A549 (cell line): ENCODE measurements around the gene PKHD1.
"Not testable (repeated sequence)": the region's sequence is repeated elsewhere in the genome, so short reads cannot be mapped to it uniquely, and the experiment has no call there.

Experiments
- CBX2 ChIP-seq: fragments of 200-600 bp; sonication (generic); IDR thresholded peaks from 2 replicates; pipeline ENCODE4 v1.6.1; 2016; ENCODE audit warnings: low read depth, mild to moderate bottlenecking, borderline replicate concordance
- CHD2 ChIP-seq: fragments of 150-350 bp; IDR thresholded peaks from 2 replicates; pipeline ENCODE4 v1.6.1; 2014; ENCODE audit warnings: low read length; ENCODE audit not compliant: partially characterized antibody
- JUN ChIP-seq, 2 experiments: fragments of >200 bp; sonication (Bioruptor Twin); formaldehyde crosslinking; IDR thresholded peaks; 2 replicates in 1 of 2; 3 replicates in 1 of 2; pipeline ENCODE4 v1.6.1; 2016 to 2017
- PHF8 ChIP-seq: fragments of 200-600 bp; sonication (generic); IDR thresholded peaks from 2 replicates; pipeline ENCODE4 v1.6.1; 2016; ENCODE audit warnings: low read depth, mild to moderate bottlenecking, antibody characterized with exemption, moderate library complexity, borderline replicate concordance
- POLR2A ChIP-seq: IDR thresholded peaks from 2 replicates; pipeline ENCODE4 v1.6.1; 2012; ENCODE audit warnings: mild to moderate bottlenecking, low read length
- RAD21 ChIP-seq, 2 experiments: fragments of >200 bp in 1 of 2; sonication (Bioruptor Twin) in 1 of 2; formaldehyde crosslinking in 1 of 2; IDR thresholded peaks in 1 of 2; conservative IDR thresholded peaks in 1 of 2; 2 replicates in 1 of 2; 3 replicates in 1 of 2; pipeline ENCODE4 v1.6.1; 2012 to 2018; ENCODE audit warnings: inconsistent platforms in 1 of 2
- SMC3 ChIP-seq: fragments of >200 bp; sonication (Bioruptor Twin); formaldehyde crosslinking; IDR thresholded peaks from 3 replicates; pipeline ENCODE4 v1.6.1; 2018; ENCODE audit warnings: inconsistent platforms
- TF ChIP-seq, protein P1 (sequence below): fragments of >200 bp; sonication (Bioruptor Twin); formaldehyde crosslinking; IDR thresholded peaks from 3 replicates; pipeline ENCODE4 v1.5.1; 2016
- TF ChIP-seq, protein P2 (sequence below): fragments of >200 bp; sonication (Bioruptor Twin); formaldehyde crosslinking; IDR thresholded peaks from 2 replicates; pipeline ENCODE4 v1.6.1; 2016
- TF ChIP-seq, protein P3 (sequence below): fragments of 200-600 bp; sonication (generic); IDR thresholded peaks from 2 replicates; pipeline ENCODE4 v1.6.1; 2016; ENCODE audit warnings: antibody characterized with exemption, mild to moderate bottlenecking, moderate library complexity

DNA sequence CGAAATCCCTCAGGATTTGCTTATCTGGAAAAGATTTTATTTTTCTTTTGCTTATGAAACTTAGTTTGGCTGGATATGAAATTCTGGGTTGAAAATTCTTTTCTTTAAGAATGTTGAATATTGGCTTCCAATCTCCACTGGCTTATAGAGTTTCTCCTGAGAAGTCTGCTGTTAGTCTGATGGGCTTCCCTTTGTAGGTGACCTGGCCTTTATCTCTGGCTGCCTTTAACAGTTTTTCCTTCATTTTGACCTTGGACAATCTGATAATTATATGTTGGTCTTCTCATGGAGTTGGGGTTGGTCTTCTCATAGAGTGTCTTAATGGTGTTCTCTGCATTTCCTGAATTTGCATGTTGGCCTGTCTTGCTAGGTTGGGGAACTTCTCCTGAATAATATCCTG is 234.3 kb downstream of the PKHD1 start:
- TF ChIP-seq, protein P1, sequence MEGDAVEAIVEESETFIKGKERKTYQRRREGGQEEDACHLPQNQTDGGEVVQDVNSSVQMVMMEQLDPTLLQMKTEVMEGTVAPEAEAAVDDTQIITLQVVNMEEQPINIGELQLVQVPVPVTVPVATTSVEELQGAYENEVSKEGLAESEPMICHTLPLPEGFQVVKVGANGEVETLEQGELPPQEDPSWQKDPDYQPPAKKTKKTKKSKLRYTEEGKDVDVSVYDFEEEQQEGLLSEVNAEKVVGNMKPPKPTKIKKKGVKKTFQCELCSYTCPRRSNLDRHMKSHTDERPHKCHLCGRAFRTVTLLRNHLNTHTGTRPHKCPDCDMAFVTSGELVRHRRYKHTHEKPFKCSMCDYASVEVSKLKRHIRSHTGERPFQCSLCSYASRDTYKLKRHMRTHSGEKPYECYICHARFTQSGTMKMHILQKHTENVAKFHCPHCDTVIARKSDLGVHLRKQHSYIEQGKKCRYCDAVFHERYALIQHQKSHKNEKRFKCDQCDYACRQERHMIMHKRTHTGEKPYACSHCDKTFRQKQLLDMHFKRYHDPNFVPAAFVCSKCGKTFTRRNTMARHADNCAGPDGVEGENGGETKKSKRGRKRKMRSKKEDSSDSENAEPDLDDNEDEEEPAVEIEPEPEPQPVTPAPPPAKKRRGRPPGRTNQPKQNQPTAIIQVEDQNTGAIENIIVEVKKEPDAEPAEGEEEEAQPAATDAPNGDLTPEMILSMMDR: not testable (repeated sequence)
- TF ChIP-seq SMC3; RAD21 (conservative IDR thresholded peaks at IDR 0.05 in 1 of 2, IDR thresholded peaks at IDR 0.05 in 1 of 2); CHD2; POLR2A; PHF8; JUN (IDR thresholded peaks at IDR 0.05); CBX2: not testable (repeated sequence)
- TF ChIP-seq, protein P2, sequence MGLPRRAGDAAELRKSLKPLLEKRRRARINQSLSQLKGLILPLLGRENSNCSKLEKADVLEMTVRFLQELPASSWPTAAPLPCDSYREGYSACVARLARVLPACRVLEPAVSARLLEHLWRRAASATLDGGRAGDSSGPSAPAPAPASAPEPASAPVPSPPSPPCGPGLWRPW: not testable (repeated sequence)
- TF ChIP-seq, protein P3, sequence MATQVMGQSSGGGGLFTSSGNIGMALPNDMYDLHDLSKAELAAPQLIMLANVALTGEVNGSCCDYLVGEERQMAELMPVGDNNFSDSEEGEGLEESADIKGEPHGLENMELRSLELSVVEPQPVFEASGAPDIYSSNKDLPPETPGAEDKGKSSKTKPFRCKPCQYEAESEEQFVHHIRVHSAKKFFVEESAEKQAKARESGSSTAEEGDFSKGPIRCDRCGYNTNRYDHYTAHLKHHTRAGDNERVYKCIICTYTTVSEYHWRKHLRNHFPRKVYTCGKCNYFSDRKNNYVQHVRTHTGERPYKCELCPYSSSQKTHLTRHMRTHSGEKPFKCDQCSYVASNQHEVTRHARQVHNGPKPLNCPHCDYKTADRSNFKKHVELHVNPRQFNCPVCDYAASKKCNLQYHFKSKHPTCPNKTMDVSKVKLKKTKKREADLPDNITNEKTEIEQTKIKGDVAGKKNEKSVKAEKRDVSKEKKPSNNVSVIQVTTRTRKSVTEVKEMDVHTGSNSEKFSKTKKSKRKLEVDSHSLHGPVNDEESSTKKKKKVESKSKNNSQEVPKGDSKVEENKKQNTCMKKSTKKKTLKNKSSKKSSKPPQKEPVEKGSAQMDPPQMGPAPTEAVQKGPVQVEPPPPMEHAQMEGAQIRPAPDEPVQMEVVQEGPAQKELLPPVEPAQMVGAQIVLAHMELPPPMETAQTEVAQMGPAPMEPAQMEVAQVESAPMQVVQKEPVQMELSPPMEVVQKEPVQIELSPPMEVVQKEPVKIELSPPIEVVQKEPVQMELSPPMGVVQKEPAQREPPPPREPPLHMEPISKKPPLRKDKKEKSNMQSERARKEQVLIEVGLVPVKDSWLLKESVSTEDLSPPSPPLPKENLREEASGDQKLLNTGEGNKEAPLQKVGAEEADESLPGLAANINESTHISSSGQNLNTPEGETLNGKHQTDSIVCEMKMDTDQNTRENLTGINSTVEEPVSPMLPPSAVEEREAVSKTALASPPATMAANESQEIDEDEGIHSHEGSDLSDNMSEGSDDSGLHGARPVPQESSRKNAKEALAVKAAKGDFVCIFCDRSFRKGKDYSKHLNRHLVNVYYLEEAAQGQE: not testable (repeated sequence)
